HEK293T (cell line): ENCODE measurements around the gene MGST1.

Source experiments
- ARNT ChIP-seq: fragments of 450-650 bp; IDR thresholded peaks from 2 replicates; pipeline ENCODE4 v1.6.1; 2017; ENCODE audit warnings: mild to moderate bottlenecking
- BHLHE40 ChIP-seq: fragments of 450-650 bp; IDR thresholded peaks from 2 replicates; pipeline ENCODE4 v1.6.1; 2016; ENCODE audit warnings: mild to moderate bottlenecking, moderate library complexity, borderline replicate concordance
- FOXA1 ChIP-seq: fragments of 450-650 bp; IDR thresholded peaks from 2 replicates; pipeline ENCODE4 v1.6.1; 2016; ENCODE audit warnings: mild to moderate bottlenecking
- FOXK2 ChIP-seq: fragments of 450-650 bp; IDR thresholded peaks from 2 replicates; pipeline ENCODE4 v1.6.1; 2016; ENCODE audit warnings: mild to moderate bottlenecking
- FOXM1 ChIP-seq: fragments of 450-650 bp; IDR thresholded peaks from 2 replicates; pipeline ENCODE4 v1.6.1; 2017; ENCODE audit warnings: mild to moderate bottlenecking, borderline replicate concordance
- HDGF ChIP-seq: fragments of 450-650 bp; IDR thresholded peaks from 2 replicates; pipeline ENCODE4 v1.6.1; 2017; ENCODE audit warnings: antibody characterized with exemption, borderline replicate concordance
- LEF1 ChIP-seq: fragments of 450-650 bp; IDR thresholded peaks from 2 replicates; pipeline ENCODE4 v1.6.1; 2017; ENCODE audit warnings: mild to moderate bottlenecking, borderline replicate concordance
- PKNOX1 ChIP-seq: fragments of 450-650 bp; IDR thresholded peaks from 2 replicates; pipeline ENCODE4 v1.6.1; 2016
- SP1 ChIP-seq: fragments of 450-650 bp; IDR thresholded peaks from 2 replicates; pipeline ENCODE4 v1.6.1; 2017
- SUZ12 ChIP-seq: fragments of 450-650 bp; IDR thresholded peaks from 2 replicates; pipeline ENCODE4 v1.6.1; 2016; ENCODE audit warnings: mild to moderate bottlenecking

- TF ChIP-seq SP1: no peak
- no peak for TF ChIP-seq LEF1
- no peak for TF ChIP-seq FOXK2
- no peak for TF ChIP-seq HDGF
- no peak for TF ChIP-seq FOXM1
- TF ChIP-seq PKNOX1: no peak
- no peak for TF ChIP-seq ARNT
- no peak for TF ChIP-seq FOXA1
- no peak for TF ChIP-seq BHLHE40
- no peak for TF ChIP-seq SUZ12
Measured at GRCh38 chr12:16303939-16304338, 43.5 kb upstream of the MGST1 start.
